Adrenal gland (tissue), 12 donors: ENCODE measurements around the gene CORO2B. TPM values are rescaled to one million over a fixed set of nuclear protein-coding genes. Genes with fewer than 3 reads are reported as not detected.

Experiments
- polyA plus RNA-seq, 3 donors: library from polyadenylated mRNA; stranded (reverse); fragments of 200-250 nt in 2 of 3; fragments of 350-450 nt in 1 of 3; fragmentation: Illumina TruSeq in 1 of 3; extraction: RNeasy Lipid Tissue Mini Kit (QIAGEN cat#74804) in 1 of 3; gene quantifications; one replicate each; pipeline ENCODE4 v1.2.3, GENCODE V29; 2013 to 2014
- total RNA-seq, 9 donors: library from RNA; depleted of rRNA in 4 of 9; stranded (reverse); fragments of >200 nt in 4 of 9; fragments of 120-200 nt in 1 of 9; fragmentation: NEBNext Ultra II Directional in 1 of 9; extraction: Animal tissue kit (Norgen Biotek cat#: 25700) in 1 of 9; gene quantifications; one replicate each; pipeline versions ENCODE4 v1.1.0 to v1.2.4, GENCODE V29; 2013 to 2023
- donor health status: healthy with polysubstance abuse.
- donor health status: Bipolar disorder and iron deficiency.
- donor health status: DM: yes; HTN: yes; CAD: no.
- donor health status: DM: no; HTN: no; CAD: no.
- donor health status: DM: no; HTN: no; CAD: no.
- donor health status: DM: yes; HTN: yes; CAD: no.

CORO2B gene
- total and polyA plus RNA-seq, 12 donors: 2.8 to 8.4 (median 4.3) TPM

Other genes starting within 250 kb of the CORO2B start
- 10 to 100 TPM in 4 of 9 donors, 1 to 10 TPM in 5; 4.4 to 52.5 (median 9.3) TPM for gene ITGA11, start 146.8 kb upstream of the CORO2B start, total RNA-seq
- gene ITGA11, start 146.8 kb upstream of the CORO2B start, polyA plus RNA-seq: 1 to 10 TPM; 1.4 to 6.5 (median 3.8) TPM
- gene ANP32A, start 241.9 kb downstream of the CORO2B start, total RNA-seq: 10 to 100 TPM; 45.5 to 92.5 (median 76.9) TPM
- 100 to 1,000 TPM in 1 of 3 donors, 10 to 100 TPM in 2; 44.5 to 170 (median 97.3) TPM for gene ANP32A, start 241.9 kb downstream of the CORO2B start, polyA plus RNA-seq